NCI-H1694 treated with DMSO at 0.1 percent for 48 hours (cell line): Measurements from ENCODE around the gene RAB44.

ENCODE experiments used
- DNase-seq: peaks from one replicate; lab custom pipeline; 2025; lab: John Stamatoyannopoulos, UW

Gene RAB44

GRCh38 chr6:36753671-36754405 lies 56.2 kb downstream of the RAB44 start:
- DNase-seq: no peak

- DNase-seq: no peak
Measured at GRCh38 chr6:36754582-36755434, 57.2 kb downstream of the RAB44 start.

- no peak for DNase-seq
Measured at GRCh38 chr6:36755435-36756348, 58.1 kb downstream of the RAB44 start.

GRCh38 chr6:36756786-36757185 lies 59.2 kb downstream of the RAB44 start:
- DNase-seq: no peak

- DNase-seq: no peak
Measured at GRCh38 chr6:36757206-36757605, 59.6 kb downstream of the RAB44 start.

- no peak for DNase-seq
Measured at GRCh38 chr6:36757943-36758508, 60.4 kb downstream of the RAB44 start.

GRCh38 chr6:36758516-36759147 lies 61.0 kb downstream of the RAB44 start:
- no peak for DNase-seq

- DNase-seq: peak; percentile 56
Measured at GRCh38 chr6:36759148-36759759, 61.6 kb downstream of the RAB44 start.

- DNase-seq: no peak
Measured at GRCh38 chr6:36760685-36761435, 63.2 kb downstream of the RAB44 start.

GRCh38 chr6:36762123-36762522 lies 64.5 kb downstream of the RAB44 start:
- no peak for DNase-seq

- DNase-seq: no peak
Measured at GRCh38 chr6:36765190-36765589, 67.6 kb downstream of the RAB44 start.

- peak; percentile 82 for DNase-seq
Measured at GRCh38 chr6:36765594-36766398, 68.2 kb downstream of the RAB44 start.

GRCh38 chr6:36766399-36766945 lies 68.8 kb downstream of the RAB44 start:
- no peak for DNase-seq

- no peak for DNase-seq
Measured at GRCh38 chr6:36769183-36769675, 71.6 kb downstream of the RAB44 start.

GRCh38 chr6:36769676-36770499 lies 72.3 kb downstream of the RAB44 start:
- DNase-seq: no peak

- no peak for DNase-seq
Measured at GRCh38 chr6:36771145-36771544, 73.5 kb downstream of the RAB44 start.

- DNase-seq: no peak
Measured at GRCh38 chr6:36772397-36772796, 74.8 kb downstream of the RAB44 start.

- DNase-seq: peak; percentile 96
Measured at GRCh38 chr6:36774331-36774730, 76.7 kb downstream of the RAB44 start.
